Measurements from ENCODE around the gene TSSC4.

- no peak for TF ChIP-seq SUZ12 (IDR thresholded peaks at IDR 0.05)
- no peak for TF ChIP-seq TARDBP (IDR thresholded peaks at IDR 0.05)
- TF ChIP-seq CTBP1 (IDR thresholded peaks at IDR 0.05; ENCODE audit: borderline replicate concordance) = no peak
- no peak for TF ChIP-seq SP1 (IDR thresholded peaks at IDR 0.05)
- TF ChIP-seq FOXK2 (IDR thresholded peaks at IDR 0.05) = no peak
- TF ChIP-seq BHLHE40 (IDR thresholded peaks at IDR 0.05; ENCODE audit: borderline replicate concordance) = no peak
Observed at GRCh38 chr11:2380396-2380795, 20.2 kb upstream of the TSSC4 start.

Data from HEK293T (cell line).